HEK293 (cell line): Measurements from ENCODE around the gene ADAMTS19.

Experiments used
- ATF2 ChIP-seq: fragments of 450-650 bp; formaldehyde crosslinking; IDR thresholded peaks from 2 replicates; pipeline ENCODE4 v1.5.1; 2016; ENCODE audit warnings: missing biosample characterization, missing genetic modification characterization, low read depth
- CTCF ChIP-seq: fragments of 450-650 bp; formaldehyde crosslinking; IDR thresholded peaks from 2 replicates; pipeline ENCODE4 v1.5.1; 2016; ENCODE audit warnings: missing biosample characterization, missing genetic modification characterization
- REST ChIP-seq: fragments of 450-650 bp; formaldehyde crosslinking; IDR thresholded peaks from 2 replicates; pipeline ENCODE4 v1.5.1; 2016; ENCODE audit warnings: missing biosample characterization, missing genetic modification characterization
- SP2 ChIP-seq: fragments of 450-650 bp; formaldehyde crosslinking; IDR thresholded peaks from 2 replicates; pipeline ENCODE4 v1.5.1; 2016; ENCODE audit warnings: missing biosample characterization, missing genetic modification characterization
- ZBTB20 ChIP-seq: fragments of 450-650 bp; formaldehyde crosslinking; IDR thresholded peaks from 2 replicates; pipeline ENCODE4 v1.5.1; 2016; ENCODE audit warnings: missing biosample characterization, missing genetic modification characterization
- ZNF133 ChIP-seq: fragments of 450-650 bp; formaldehyde crosslinking; IDR thresholded peaks from 2 replicates; pipeline ENCODE4 v1.5.1; 2016; ENCODE audit warnings: missing biosample characterization, missing genetic modification characterization
- ZNF138 ChIP-seq: fragments of 450-650 bp; formaldehyde crosslinking; IDR thresholded peaks from 2 replicates; pipeline ENCODE4 v1.5.1; 2016; ENCODE audit warnings: missing biosample characterization, missing genetic modification characterization, borderline replicate concordance
- ZNF239 ChIP-seq: fragments of 450-650 bp; formaldehyde crosslinking; IDR thresholded peaks from 2 replicates; pipeline ENCODE4 v1.5.1; 2016; ENCODE audit warnings: missing biosample characterization, missing genetic modification characterization
- ZNF292 ChIP-seq: fragments of 450-650 bp; formaldehyde crosslinking; IDR thresholded peaks from 2 replicates; pipeline ENCODE4 v1.5.1; 2016; ENCODE audit warnings: low read depth, missing biosample characterization, missing genetic modification characterization, borderline replicate concordance
- ZNF571 ChIP-seq: fragments of 450-650 bp; formaldehyde crosslinking; IDR thresholded peaks from 2 replicates; pipeline ENCODE4 v1.5.0; 2017; ENCODE audit warnings: missing biosample characterization, missing genetic modification characterization

- TF ChIP-seq CTCF (tag by site-specific recombination) (no peak), REST (tag by site-specific recombination) (no peak), ZNF138 (tag by site-specific recombination) (no peak), ZNF292 (tag by site-specific recombination) (no peak), SP2 (tag by site-specific recombination) (no peak), ZNF239 (tag by site-specific recombination) (no peak), ZNF571 (tag by site-specific recombination) (no peak), ZBTB20 (tag by site-specific recombination) (no peak), ATF2 (tag by site-specific recombination) (no peak), ZNF133 (no peak)
Observed at GRCh38 chr5:129630101-129630500, 170.0 kb downstream of the ADAMTS19 start.
